ENCODE data around the gene PEX1.
"Not testable (repeated sequence)": the region's sequence is repeated elsewhere in the genome, so short reads cannot be mapped to it uniquely, and the experiment has no call there.

Gene PEX1

GRCh38 chr7:92451645-92452044 lies 76.7 kb downstream of the PEX1 start:
- DNase-seq (ENCODE audit: low spot score) = no peak
- Histone ChIP-seq H3K4me3 (no peak overlapping the region), H3K27ac (no peak overlapping the region)
- TF ChIP-seq CTCF (IDR thresholded peaks at IDR 0.05) = no peak

GRCh38 chr7:92448205-92448747 lies 80.0 kb downstream of the PEX1 start:
- no peak for TF ChIP-seq CTCF (IDR thresholded peaks at IDR 0.05)
- peak overlapping the region; percentile 96 for H3K4me3 ChIP-seq
- peak; percentile 74 for DNase-seq (ENCODE audit: low spot score)
- peak overlapping the region; percentile 90 to 91 for H3K27ac ChIP-seq

GRCh38 chr7:92447345-92448204 lies 80.7 kb downstream of the PEX1 start, which contains the start of gene GATAD1:
TSS of gene GATAD1 (plus strand) at chr7:92447482. CDS start at chr7:92447730, 248 bp downstream.
- peak within 1 kb of the TSS; percentile 96 for H3K4me3 ChIP-seq
- H3K27ac ChIP-seq = peak within 1 kb of the TSS; percentile 90 to 91
- TF ChIP-seq CTCF (IDR thresholded peaks at IDR 0.05) = peak; percentile 79
- peak; percentile 95 for DNase-seq (ENCODE audit: low spot score)

- TF ChIP-seq CTCF (IDR thresholded peaks at IDR 0.05) = no peak
- H3K27ac ChIP-seq = peak overlapping the region; percentile 90 to 91
- peak overlapping the region; percentile 96 for H3K4me3 ChIP-seq
Measured at GRCh38 chr7:92446869-92447344, 81.4 kb downstream of the PEX1 start.

GRCh38 chr7:92442720-92443119 lies 85.6 kb downstream of the PEX1 start:
- H3K27ac ChIP-seq; DNase-seq (ENCODE audit: low spot score); H3K4me3 ChIP-seq: not testable (repeated sequence)

More at GRCh38 chr7:92446869-92447344, 81.4 kb downstream of the PEX1 start:
- no peak for DNase-seq (ENCODE audit: low spot score)

- DNase-seq (ENCODE audit: low spot score) = no peak
- Histone ChIP-seq H3K4me3 (no peak overlapping the region), H3K27ac (no peak overlapping the region)
- TF ChIP-seq CTCF (IDR thresholded peaks at IDR 0.05) = no peak
Measured at GRCh38 chr7:92437956-92438491, 90.3 kb downstream of the PEX1 start.

Measured in coronary artery (tissue), 2 donors.